ENCODE measurements around the gene PPP1R16B.

- TF ChIP-seq CTCF (IDR thresholded peaks at IDR 0.05; ENCODE audit: poor library complexity), result no peak
- no peak for TF ChIP-seq EZH2 (IDR thresholded peaks at IDR 0.05; ENCODE audit: borderline replicate concordance)
- TF ChIP-seq EZH2phosphoT487 (IDR thresholded peaks at IDR 0.05; ENCODE audit: low read depth, severe bottlenecking, unreplicated experiment), result no peak
Observed at GRCh38 chr20:38759106-38759505, 46.4 kb upstream of the PPP1R16B start.
